PFSK-1 (cell line): ENCODE results near the gene ASCC3.

Experiments
- FOXP2 ChIP-seq: optimal IDR thresholded peaks from 2 replicates; pipeline ENCODE3; 2011; ENCODE audit warnings: borderline replicate concordance, control low read depth, inconsistent platforms; ENCODE audit not compliant: insufficient read depth; ENCODE audit errors: extremely low read length, extremely low read depth
- POLR2AphosphoS5 ChIP-seq: IDR thresholded peaks from 2 replicates; pipeline ENCODE4 v1.6.1; 2012; ENCODE audit warnings: low read depth, mild to moderate bottlenecking, control low read depth, low read length, moderate library complexity
- SIN3A ChIP-seq: IDR thresholded peaks from 2 replicates; pipeline ENCODE4 v1.6.1; 2012; ENCODE audit warnings: mild to moderate bottlenecking, low read length, moderate library complexity, borderline replicate concordance; ENCODE audit not compliant: insufficient read depth
- TAF1 ChIP-seq: IDR thresholded peaks from 2 replicates; pipeline ENCODE4 v1.6.1; 2012; ENCODE audit warnings: low read length, control low read depth, borderline replicate concordance; ENCODE audit not compliant: insufficient read depth
- TF ChIP-seq, protein P1 (sequence below), 2 experiments: IDR thresholded peaks; 2 replicates each; pipeline versions ENCODE4 v1.6.1 to v1.8.0; 2011 to 2012; ENCODE audit warnings: low read depth in 2 of 2, low read length in 2 of 2, control low read depth in 1 of 2, inconsistent platforms in 1 of 2, mild to moderate bottlenecking in 1 of 2, moderate library complexity in 1 of 2; ENCODE audit not compliant: insufficient read depth in 1 of 2

The ASCC3 gene

GRCh38 chr6:100503043-100503705 is 378.0 kb downstream of the ASCC3 start:
- no peak for TF ChIP-seq TAF1
- no peak for TF ChIP-seq FOXP2
- TF ChIP-seq SIN3A: no peak
- TF ChIP-seq POLR2AphosphoS5: no peak
- TF ChIP-seq, protein P1, sequence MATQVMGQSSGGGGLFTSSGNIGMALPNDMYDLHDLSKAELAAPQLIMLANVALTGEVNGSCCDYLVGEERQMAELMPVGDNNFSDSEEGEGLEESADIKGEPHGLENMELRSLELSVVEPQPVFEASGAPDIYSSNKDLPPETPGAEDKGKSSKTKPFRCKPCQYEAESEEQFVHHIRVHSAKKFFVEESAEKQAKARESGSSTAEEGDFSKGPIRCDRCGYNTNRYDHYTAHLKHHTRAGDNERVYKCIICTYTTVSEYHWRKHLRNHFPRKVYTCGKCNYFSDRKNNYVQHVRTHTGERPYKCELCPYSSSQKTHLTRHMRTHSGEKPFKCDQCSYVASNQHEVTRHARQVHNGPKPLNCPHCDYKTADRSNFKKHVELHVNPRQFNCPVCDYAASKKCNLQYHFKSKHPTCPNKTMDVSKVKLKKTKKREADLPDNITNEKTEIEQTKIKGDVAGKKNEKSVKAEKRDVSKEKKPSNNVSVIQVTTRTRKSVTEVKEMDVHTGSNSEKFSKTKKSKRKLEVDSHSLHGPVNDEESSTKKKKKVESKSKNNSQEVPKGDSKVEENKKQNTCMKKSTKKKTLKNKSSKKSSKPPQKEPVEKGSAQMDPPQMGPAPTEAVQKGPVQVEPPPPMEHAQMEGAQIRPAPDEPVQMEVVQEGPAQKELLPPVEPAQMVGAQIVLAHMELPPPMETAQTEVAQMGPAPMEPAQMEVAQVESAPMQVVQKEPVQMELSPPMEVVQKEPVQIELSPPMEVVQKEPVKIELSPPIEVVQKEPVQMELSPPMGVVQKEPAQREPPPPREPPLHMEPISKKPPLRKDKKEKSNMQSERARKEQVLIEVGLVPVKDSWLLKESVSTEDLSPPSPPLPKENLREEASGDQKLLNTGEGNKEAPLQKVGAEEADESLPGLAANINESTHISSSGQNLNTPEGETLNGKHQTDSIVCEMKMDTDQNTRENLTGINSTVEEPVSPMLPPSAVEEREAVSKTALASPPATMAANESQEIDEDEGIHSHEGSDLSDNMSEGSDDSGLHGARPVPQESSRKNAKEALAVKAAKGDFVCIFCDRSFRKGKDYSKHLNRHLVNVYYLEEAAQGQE (IDR thresholded peaks at IDR 0.05; ENCODE audit: insufficient read depth in 1 of 2, low read depth in 2 of 2, low read length in 2 of 2): no peak

DNA sequence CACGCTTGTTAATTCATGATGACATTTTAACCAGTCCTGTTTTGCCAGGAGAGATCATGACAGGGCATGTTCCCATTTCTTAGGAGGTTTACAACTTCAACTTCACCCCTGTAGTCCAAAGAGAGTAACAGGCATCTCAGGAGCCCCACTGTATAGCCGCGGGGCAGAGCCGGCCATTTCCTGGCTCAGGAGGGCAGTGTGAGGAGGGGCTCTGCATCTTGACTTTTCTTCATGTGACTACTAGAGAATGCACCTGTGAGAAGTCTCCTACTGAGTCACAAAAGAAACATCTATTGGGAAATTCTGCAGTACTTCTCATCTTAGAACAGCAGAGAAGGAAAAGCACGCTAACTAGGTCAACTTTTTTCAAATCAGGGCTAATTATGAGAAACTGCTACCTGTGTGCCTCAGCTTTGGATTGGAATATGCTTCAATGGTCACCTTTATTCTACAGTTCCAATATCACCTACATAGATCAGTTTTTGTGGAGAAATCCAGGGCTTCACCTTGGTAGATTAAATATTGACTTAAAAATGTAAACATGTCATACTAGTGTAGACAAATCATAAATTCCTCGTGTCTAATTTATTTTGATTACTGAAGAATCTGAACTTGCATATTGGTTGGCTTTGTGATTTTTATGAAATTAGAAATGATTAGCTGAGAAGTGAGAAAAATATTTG is 387.8 kb downstream of the ASCC3 start:
- TF ChIP-seq, protein P1 (IDR thresholded peaks at IDR 0.05; ENCODE audit: insufficient read depth in 1 of 2, low read depth in 2 of 2, low read length in 2 of 2): no peak
- TF ChIP-seq TAF1 (no peak), FOXP2 (no peak), SIN3A (no peak), POLR2AphosphoS5 (no peak)

DNA sequence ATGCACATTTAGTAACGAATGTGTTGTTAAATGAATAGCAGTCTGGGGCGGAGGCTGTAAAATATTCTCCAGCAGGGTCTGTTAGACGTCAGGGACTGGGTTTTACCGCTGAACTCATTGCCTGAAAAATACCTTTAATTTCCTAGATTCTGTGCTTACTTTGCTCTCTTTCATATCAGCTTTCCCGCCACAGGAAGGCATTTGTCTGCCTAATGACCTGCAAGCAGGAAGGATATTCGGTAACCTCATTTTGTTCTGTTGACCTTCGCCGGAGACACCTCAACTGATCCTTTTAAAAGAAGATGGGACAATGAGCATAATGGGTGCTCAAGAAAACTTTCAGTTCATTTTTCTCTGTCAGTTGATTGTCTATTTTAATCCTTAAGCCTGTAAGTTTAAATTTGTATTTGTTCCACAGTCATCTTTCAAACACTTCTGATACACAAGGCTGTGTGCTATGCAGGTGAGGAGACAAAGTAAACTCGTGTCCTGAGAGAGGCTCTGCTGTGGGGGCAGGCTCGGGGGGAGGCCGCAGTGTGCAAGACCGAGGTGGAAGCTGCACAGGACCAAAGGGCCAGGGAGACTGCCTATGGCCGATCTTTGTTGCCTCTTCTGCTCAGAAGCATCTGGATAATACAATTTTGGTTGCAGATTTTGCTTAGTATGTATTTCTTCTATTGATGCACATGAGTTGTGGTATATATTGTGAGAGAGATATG is 389.0 kb downstream of the ASCC3 start:
- TF ChIP-seq SIN3A (no peak), POLR2AphosphoS5 (no peak), FOXP2 (no peak)

- TF ChIP-seq POLR2AphosphoS5 (no peak), FOXP2 (no peak), TAF1 (no peak), SIN3A (no peak)
- TF ChIP-seq, protein P1 (IDR thresholded peaks at IDR 0.05; ENCODE audit: insufficient read depth in 1 of 2, low read depth in 2 of 2, low read length in 2 of 2): no peak
These were observed 391.1 kb downstream of the ASCC3 start for GRCh38 chr6:100490065-100490464.

GRCh38 chr6:100488244-100488643 is 392.9 kb downstream of the ASCC3 start:
- TF ChIP-seq FOXP2 (no peak), SIN3A (no peak), TAF1 (no peak), POLR2AphosphoS5 (no peak)
- TF ChIP-seq, protein P1 (IDR thresholded peaks at IDR 0.05; ENCODE audit: insufficient read depth in 1 of 2, low read depth in 2 of 2, low read length in 2 of 2): no peak
